Activated naive CD4-positive, alpha-beta T cell treated with anti-CD3 and anti-CD28 coated beads, Interleukin-2, amount 10 ng/mL, durations not matched to agents 7 days and 5 days (primary cell): ENCODE results near the gene TSPOAP1.

Experiments used
- CTCF ChIA-PET: fragments of 350-600 bp; sonication (Branson Sonifier 250); formaldehyde crosslinking; loops from one replicate; lab custom pipeline; 2021; ENCODE audit warnings: antibody characterized with exemption; lab: Charles Lee
- DNase-seq: peaks from one replicate; pipeline ENCODE4 v3.0.0-alpha.2; 2020
- H3K27ac Mint-ChIP-seq: one replicate; pipeline ENCODE4 v1.8.0; 2021; ENCODE audit warnings: mild to moderate bottlenecking, moderate library complexity, mixed read lengths
- H3K27me3 Mint-ChIP-seq: one replicate; pipeline ENCODE4 v1.8.0; 2021; ENCODE audit warnings: mild to moderate bottlenecking, mixed read lengths
- H3K36me3 Mint-ChIP-seq: one replicate; pipeline ENCODE4 v1.8.0; 2021; ENCODE audit warnings: mixed read lengths
- H3K4me1 Mint-ChIP-seq: one replicate; pipeline ENCODE4 v1.8.0; 2021; ENCODE audit warnings: mixed read lengths
- H3K4me3 Mint-ChIP-seq: one replicate; pipeline ENCODE4 v1.8.0; 2021; ENCODE audit warnings: mild to moderate bottlenecking, moderate library complexity, mixed read lengths
- H3K9me3 Mint-ChIP-seq: one replicate; pipeline ENCODE4 v1.8.0; 2021; ENCODE audit warnings: mixed read lengths

TSPOAP1 gene

DNA sequence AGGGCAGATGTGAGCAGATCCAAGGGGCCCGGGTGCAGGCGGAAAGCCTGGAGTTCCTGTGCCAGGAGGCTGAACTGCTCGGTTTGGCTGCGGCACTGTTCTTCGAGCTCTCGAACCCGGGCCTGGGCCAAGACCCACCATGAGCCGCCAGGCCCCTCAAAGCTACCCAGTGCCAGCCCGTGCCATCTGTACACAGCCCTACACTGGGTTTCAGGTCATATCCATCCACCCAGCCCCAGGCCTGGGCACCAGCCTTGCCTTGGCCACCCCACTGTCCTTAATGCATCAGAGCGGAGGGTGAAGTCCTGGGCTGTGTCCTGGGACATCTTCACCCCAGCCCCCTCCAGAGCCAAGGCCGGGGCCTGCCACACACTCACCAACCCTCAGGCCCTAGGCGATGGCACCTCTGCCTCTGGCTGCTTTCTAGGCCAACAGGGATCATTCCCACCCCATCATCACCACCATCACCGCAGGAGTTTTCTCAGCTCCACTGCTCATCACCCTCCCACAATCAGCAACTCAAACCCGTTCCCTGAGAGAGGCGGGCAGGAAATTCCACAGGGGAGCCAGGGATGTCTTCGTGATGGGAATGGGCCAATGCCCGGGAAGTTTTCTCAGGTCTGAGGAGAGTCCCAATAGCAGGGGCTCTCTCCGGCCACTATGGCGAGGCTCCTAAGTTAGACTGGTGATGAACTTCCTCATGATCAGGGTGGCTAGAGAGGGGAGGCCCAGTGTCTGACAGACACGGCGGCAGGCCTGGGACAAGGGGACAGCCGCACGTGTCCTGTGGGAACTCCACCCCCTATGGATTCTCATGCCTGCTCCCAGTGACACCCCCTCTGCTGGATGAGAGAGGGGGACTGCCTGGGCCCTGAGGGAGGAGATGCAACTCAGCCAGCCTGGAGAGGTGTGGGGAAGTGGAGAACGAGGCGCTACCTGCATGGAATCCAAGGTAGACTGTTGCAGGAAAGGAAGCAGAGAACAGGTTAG is 9.1 kb downstream of the TSPOAP1 start:
- H3K9me3 Mint-ChIP-seq = no peaks in the 10 kb centered on the region
- H3K36me3 Mint-ChIP-seq = peaks cover 26% of the 10 kb centered on the region
- peak; percentile 20 for DNase-seq
- CTCF ChIA-PET = interaction anchor here (1.4 to 3.7 kb wide), 4 partner anchors 11 to 97 kb away, joined by 9 to 61 read pairs (median 22); partner anchors contain the start of genes RNF43 and SUPT4H1
- H3K27ac Mint-ChIP-seq = no peak overlapping the region
- peaks cover 13% of the 10 kb centered on the region for H3K4me1 Mint-ChIP-seq
- H3K27me3 Mint-ChIP-seq = peaks cover 4% of the 10 kb centered on the region
- no peak overlapping the region for H3K4me3 Mint-ChIP-seq

DNA sequence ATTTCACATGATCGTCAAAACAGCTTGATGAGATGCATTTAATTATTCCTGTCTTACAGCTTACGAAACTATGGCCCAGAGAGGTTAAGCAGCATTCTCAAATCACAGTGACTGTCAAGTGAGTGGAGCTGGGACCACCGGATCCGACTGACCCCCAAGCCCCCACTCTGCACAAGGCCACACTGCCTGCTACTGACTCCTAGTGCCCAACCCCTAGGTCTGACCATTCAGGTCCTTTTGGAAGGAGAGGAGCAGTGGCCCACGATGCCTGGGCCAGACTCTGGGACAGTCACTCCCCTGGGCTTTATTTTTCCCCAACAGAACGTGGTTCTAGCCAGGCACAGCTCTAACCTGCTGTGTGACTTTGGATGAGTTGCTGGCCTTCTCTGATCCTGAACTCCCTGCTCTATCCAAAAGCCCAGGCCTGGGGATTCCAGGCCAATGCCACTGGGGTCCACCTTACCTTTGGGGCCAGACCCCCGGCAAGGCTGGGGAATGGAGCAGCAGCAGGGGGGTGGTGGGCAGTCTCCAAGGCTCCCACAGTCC is 9.9 kb downstream of the TSPOAP1 start:
- peaks cover 30% of the 10 kb centered on the region for H3K36me3 Mint-ChIP-seq
- peaks cover 13% of the 10 kb centered on the region for H3K4me1 Mint-ChIP-seq
- CTCF ChIA-PET = interaction anchor here (1.3 to 3.7 kb wide), 8 partner anchors 9 to 197 kb away, joined by 3 to 61 read pairs (median 12); partner anchors contain the start of genes RNF43, SUPT4H1 and TSPOAP1
- no peaks in the 10 kb centered on the region for H3K9me3 Mint-ChIP-seq
- peaks cover 4% of the 10 kb centered on the region for H3K27me3 Mint-ChIP-seq
- H3K27ac Mint-ChIP-seq = no peak overlapping the region
- DNase-seq = peak; percentile 19
- H3K4me3 Mint-ChIP-seq = no peak overlapping the region

DNA sequence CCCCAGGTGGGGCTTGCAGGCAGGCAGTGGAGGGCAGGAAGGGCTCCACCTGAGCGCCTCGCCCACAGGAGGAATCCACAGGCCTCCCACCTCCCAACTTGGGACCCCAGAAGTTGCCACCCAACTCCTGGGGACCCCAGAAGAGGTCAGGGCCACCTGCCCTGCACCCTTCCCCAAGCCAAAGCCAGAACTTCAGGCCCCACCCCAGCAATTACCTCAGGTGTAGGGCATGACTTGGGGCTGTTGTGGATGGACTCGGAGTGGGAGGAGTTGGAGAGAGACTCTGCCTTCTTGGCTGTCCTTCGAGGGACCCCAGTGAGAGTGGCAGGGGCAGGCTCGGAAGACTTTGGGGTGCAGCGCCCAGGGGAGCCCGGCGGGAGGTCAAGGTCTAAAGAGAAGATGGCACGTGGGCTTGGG is 10.5 kb downstream of the TSPOAP1 start:
- H3K9me3 Mint-ChIP-seq = no peaks in the 10 kb centered on the region
- peak overlapping the region; percentile 26 for H3K27ac Mint-ChIP-seq
- H3K4me1 Mint-ChIP-seq = peaks cover 13% of the 10 kb centered on the region
- H3K36me3 Mint-ChIP-seq = peaks cover 32% of the 10 kb centered on the region
- no peaks in the 10 kb centered on the region for H3K27me3 Mint-ChIP-seq
- DNase-seq = peak; percentile 19
- no peak overlapping the region for H3K4me3 Mint-ChIP-seq
- CTCF ChIA-PET = interaction anchor here (0.6 to 3.7 kb wide), 36 partner anchors 8 to 1395 kb away, joined by 3 to 61 read pairs (median 7); partner anchors contain the start of genes HSF5, RNF43, SUPT4H1 and TSPOAP1

DNA sequence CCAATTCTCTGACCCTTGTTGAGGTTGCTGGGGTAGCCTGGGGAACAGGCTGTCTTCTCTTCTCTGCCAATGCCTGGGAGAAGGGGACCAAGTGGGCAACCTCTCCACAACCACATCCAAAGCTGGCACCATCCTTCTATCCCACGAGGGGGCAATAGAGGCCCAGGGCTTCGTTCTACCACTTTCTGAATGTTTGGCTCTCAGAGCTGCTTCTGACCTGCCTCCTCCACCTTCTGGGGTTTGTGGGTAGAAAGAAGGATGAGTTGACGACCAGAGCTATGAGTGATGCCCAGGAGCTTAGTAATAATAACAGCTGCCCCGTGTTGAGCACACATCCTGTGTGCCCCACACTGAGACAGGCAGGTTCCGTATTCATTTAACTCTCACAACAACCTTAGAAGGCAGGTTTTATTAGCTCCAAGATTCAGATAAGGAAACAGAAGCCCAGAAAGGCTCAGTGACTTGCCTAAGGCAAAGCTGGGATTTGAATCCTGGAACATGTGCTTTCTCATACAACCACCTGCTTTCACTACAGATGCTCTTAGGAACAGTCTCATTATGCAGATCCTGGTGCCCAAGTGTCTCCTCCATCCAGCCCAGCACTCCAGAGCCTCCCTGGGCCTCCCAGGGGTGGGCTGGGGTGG is 11.1 kb downstream of the TSPOAP1 start:
- CTCF ChIA-PET = interaction anchor here (0.6 to 3.7 kb wide), 37 partner anchors 8 to 1394 kb away, joined by 3 to 61 read pairs (median 6); partner anchors contain the start of genes HSF5, RNF43, SUPT4H1 and TEX14
- no peak overlapping the region for H3K4me3 Mint-ChIP-seq
- DNase-seq = peak; percentile 79

DNA sequence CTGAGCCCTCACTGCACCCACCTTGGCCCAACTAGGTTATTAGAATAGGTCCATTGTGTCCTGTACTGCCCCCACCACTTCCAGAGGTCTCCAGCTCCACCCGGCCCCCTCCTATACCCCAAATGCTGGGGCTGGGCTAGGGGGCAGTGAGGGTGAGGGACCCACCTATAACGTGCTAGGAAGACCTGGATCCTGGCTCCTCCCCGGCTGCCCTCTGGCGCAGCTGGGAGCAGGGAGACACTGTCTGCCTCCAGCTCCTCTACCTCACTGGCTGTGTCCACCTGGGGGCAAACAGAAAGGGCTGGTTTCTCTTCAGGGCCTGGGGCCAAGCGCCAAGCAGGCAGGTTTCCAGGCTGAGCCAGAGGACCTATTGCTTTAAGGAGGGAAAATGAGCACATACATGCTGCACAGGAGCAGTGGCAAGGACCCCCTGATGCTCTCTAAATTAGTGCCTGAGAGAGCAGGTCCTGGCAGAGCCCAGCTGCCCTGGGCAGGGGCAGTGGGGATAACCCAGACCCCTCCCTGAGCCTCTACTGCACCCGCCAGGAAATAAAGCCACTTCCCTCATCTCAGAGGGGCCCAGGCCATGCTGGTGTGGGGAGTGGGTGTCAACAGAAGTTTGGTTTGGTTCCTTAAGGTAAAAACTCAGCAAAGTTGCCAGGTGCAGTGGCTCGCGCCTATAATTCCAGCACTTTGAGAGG is 12.2 kb downstream of the TSPOAP1 start:
- Mint-ChIP-seq H3K27me3 (no peaks in the 10 kb centered on the region), H3K36me3 (peaks cover 27% of the 10 kb centered on the region), H3K4me3 (no peak overlapping the region), H3K9me3 (no peaks in the 10 kb centered on the region), H3K27ac (no peak overlapping the region), H3K4me1 (peaks cover 13% of the 10 kb centered on the region)
- DNase-seq = no peak
- CTCF ChIA-PET = interaction anchor here (0.6 to 3.7 kb wide), 25 partner anchors 8 to 375 kb away, joined by 3 to 61 read pairs (median 8); partner anchors contain the start of genes HSF5, RNF43, SUPT4H1 and TEX14

More for the DNA sequence above, 11.1 kb downstream of the TSPOAP1 start:
- Mint-ChIP-seq H3K27me3 (no peaks in the 10 kb centered on the region), H3K4me1 (peaks cover 13% of the 10 kb centered on the region), H3K27ac (peak overlapping the region; percentile 75), H3K9me3 (no peaks in the 10 kb centered on the region), H3K36me3 (peaks cover 35% of the 10 kb centered on the region)

DNA sequence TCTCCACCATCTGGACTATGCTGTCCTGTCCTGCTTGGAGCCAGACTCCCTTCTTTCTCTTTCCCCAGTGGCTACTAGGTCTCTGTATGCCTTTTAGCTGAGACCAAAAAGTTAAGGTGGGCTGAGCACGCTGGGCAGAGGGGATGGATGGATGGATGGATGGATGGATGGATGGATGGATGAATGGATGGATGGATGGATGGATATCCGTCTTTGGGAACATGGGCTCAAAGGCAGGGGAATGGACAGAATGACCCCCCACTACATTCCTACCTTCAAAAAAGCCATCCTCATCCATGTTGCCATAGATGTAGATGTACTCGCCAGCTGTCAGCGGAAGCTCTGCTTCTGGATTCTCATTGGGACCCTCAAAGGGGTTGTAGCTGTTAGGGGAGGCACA is 12.8 kb downstream of the TSPOAP1 start:
- Mint-ChIP-seq H3K27ac (no peak overlapping the region), H3K27me3 (no peaks in the 10 kb centered on the region), H3K9me3 (no peaks in the 10 kb centered on the region), H3K4me3 (no peak overlapping the region), H3K36me3 (peaks cover 24% of the 10 kb centered on the region), H3K4me1 (peaks cover 13% of the 10 kb centered on the region)
- no peak for DNase-seq
- CTCF ChIA-PET = interaction anchor here (0.8 to 3.7 kb wide), 5 partner anchors 11 to 134 kb away, joined by 3 to 61 read pairs (median 23); partner anchors contain the start of gene RNF43

DNA sequence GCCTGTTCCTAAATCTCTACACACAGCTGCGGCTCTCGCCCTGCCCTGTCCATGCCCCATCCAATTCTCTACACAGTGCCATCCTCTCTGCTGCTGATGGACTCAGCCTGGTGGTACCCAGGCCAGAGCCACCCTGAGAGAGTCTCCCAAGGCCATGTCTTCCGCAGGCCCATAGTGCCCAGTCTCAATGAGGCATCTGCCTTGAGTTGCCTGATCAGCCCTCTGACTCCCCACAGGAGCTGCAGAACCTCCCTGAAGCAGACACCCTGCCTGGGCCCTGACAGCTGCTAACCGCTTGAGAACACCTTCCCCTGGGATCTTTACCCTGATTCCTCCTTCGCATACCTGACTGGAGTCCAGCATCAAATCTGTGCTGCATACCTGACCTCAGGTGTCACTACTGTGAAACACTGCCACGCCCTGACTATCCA is 13.3 kb downstream of the TSPOAP1 start:
- no peaks in the 10 kb centered on the region for H3K27me3 Mint-ChIP-seq
- no peak overlapping the region for H3K4me3 Mint-ChIP-seq
- H3K27ac Mint-ChIP-seq = no peak overlapping the region
- no peaks in the 10 kb centered on the region for H3K9me3 Mint-ChIP-seq
- H3K36me3 Mint-ChIP-seq = peaks cover 24% of the 10 kb centered on the region
- CTCF ChIA-PET = interaction anchor here (0.8 to 3.7 kb wide), 3 partner anchors 10 to 101 kb away, joined by 3 to 61 read pairs (median 23); partner anchors contain the start of gene RNF43
- peaks cover 13% of the 10 kb centered on the region for H3K4me1 Mint-ChIP-seq
- DNase-seq = no peak

DNA sequence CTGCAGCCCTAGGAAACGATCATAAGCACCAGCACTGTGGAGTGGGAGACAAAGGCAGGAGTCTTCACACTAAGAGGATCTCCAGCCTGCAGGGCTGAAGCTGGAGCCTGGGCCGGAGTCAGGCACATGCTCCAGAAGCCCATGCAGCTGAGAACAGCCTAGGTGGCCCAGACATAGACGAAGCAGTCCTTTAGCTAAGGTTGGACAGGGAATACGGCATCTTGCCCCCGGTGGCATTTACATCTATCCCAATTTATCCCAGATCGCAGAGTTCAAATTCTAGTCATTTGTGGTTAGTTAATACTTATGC is 13.9 kb downstream of the TSPOAP1 start:
- CTCF ChIA-PET = no interaction called here
- Mint-ChIP-seq H3K9me3 (no peaks in the 10 kb centered on the region), H3K4me3 (no peak overlapping the region), H3K27me3 (no peaks in the 10 kb centered on the region), H3K4me1 (peaks cover 13% of the 10 kb centered on the region), H3K36me3 (peaks cover 20% of the 10 kb centered on the region), H3K27ac (no peak overlapping the region)
- DNase-seq = no peak

DNA sequence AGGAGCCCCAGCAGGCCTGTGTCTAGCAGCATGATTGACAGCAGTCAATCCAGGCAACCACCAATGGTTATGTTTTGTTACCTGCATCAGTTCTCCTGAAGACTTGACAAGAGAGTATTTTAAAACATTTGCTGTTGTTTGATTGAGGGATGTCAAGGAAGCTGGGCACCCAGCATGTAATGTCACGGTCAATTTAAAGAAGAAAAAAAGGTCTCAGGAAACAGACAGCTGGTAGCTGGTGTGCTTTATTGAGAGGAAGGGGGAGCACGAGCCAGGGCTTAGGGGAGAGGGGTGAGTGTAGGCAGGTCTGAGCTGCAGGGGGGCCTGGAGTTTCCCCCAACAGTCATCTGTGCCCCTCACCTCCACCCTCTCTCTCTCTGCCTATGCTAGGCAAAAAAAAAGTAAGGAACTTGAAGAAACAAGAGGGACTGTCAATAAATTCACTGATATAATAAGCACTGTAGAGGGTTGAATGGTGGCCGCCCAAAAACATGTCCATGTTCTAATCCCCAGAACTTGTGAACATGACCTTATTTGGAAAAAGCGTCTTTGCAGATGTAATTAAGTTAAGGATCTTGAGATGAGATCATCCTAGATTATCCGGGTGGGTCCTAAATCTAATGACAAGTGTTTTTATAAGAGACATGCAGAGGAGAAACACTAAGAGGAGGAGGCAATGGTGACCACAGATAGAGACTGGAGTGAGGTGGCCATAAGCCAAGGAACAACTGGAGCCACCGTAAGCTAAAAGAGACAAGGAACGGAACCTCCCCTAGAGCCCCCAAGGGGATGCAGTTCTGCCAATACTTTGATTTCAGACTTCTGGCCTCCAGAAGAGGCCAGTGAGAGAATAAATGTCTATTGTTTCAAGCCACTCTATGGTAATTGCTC is 14.5 kb downstream of the TSPOAP1 start:
- DNase-seq = no peak
- Mint-ChIP-seq H3K4me3 (no peak overlapping the region), H3K27ac (no peak overlapping the region), H3K36me3 (peaks cover 23% of the 10 kb centered on the region), H3K27me3 (no peaks in the 10 kb centered on the region), H3K9me3 (no peaks in the 10 kb centered on the region), H3K4me1 (peaks cover 13% of the 10 kb centered on the region)
- CTCF ChIA-PET = interaction anchor here (2.4 kb wide), 1 partner anchor 12 kb away, joined by 7 read pairs; no protein-coding TSS in a partner anchor

DNA sequence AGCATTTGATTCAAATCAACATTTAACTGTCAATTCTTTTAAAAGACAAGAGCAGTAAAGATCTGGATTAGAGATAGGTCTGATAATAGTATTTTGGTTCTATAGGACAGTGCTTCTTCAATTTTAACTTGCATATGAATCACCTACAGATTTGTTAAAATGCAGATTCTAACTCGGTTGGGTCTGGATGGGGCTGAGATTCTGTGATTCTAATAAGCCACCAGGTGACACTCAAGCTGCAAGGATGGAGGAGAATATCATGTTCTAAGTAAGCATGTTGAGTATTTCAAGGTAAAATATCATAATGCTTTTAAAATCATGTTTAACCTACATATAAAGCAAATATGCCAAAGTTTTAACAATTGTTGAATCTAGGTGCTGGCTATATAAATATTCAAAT is 15.8 kb downstream of the TSPOAP1 start:
- peaks cover 7% of the 10 kb centered on the region for H3K4me1 Mint-ChIP-seq
- CTCF ChIA-PET = interaction anchor here (1.0 to 2.4 kb wide), 2 partner anchors 13 to 150 kb away, joined by 3 to 7 read pairs; no protein-coding TSS in a partner anchor
- H3K9me3 Mint-ChIP-seq = no peaks in the 10 kb centered on the region
- no peak for DNase-seq
- no peaks in the 10 kb centered on the region for H3K27me3 Mint-ChIP-seq
- no peak overlapping the region for H3K4me3 Mint-ChIP-seq
- H3K27ac Mint-ChIP-seq = no peak overlapping the region
- peaks cover 23% of the 10 kb centered on the region for H3K36me3 Mint-ChIP-seq

DNA sequence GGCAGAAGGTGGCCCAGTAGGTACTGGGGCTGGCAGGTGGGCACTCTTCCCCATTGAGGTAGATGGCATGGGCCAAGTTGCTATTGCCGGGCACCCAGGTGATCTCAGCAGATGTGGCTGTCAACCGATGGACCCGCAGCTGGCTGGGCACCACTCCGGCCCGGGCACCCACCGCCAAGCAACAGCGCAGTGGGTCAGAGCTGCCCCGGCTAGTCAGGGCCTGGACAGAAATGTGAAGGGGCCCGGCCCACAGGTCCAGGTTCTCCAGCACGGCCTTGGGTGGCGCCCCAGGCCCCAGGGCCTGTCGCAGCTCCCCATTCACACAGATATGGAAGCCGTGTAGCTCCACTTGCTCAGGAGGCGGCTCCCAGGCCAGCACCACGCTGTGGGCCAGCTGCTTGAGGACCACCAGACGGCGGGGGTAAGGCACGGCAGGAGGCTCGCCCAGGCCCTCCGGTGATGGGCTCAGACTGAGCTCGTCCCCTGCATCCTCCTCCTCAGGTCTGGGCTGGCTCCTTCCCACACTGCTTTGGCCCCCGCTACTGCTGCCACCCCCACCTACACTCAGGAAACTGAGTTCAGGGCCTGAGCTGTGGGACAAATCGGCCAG is 16.5 kb downstream of the TSPOAP1 start:
- H3K36me3 Mint-ChIP-seq = peaks cover 27% of the 10 kb centered on the region
- H3K4me3 Mint-ChIP-seq = no peak overlapping the region
- no peaks in the 10 kb centered on the region for H3K9me3 Mint-ChIP-seq
- DNase-seq = no peak
- no peaks in the 10 kb centered on the region for H3K27me3 Mint-ChIP-seq
- CTCF ChIA-PET = interaction anchor here (0.9 to 2.4 kb wide), 3 partner anchors 14 to 151 kb away, joined by 3 to 7 read pairs (median 3); no protein-coding TSS in a partner anchor
- no peaks in the 10 kb centered on the region for H3K4me1 Mint-ChIP-seq
- no peak overlapping the region for H3K27ac Mint-ChIP-seq

DNA sequence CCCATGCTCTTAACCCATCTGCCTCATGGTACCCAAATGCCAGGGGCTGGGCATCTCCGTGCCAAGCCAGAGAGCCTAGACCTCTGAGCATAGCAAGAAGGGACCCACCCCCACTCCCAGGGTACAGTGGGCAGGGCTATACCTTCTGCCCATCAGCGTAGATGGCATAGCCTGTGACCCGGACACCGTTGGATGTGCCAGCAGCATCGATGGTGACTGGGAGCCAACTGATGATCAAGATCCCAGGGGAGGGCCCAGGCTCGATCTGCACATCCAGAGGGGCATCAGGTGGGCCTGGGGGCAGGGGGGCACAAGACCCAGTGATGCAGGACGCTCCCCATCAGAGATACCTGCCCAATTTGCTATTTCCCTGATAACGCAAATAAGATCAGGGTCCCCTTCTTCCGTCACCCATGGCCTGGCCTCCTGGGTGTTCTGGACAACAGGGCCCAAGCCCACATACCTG is 17.1 kb downstream of the TSPOAP1 start:
- H3K36me3 Mint-ChIP-seq = peaks cover 30% of the 10 kb centered on the region
- no peak overlapping the region for H3K4me3 Mint-ChIP-seq
- no peaks in the 10 kb centered on the region for H3K9me3 Mint-ChIP-seq
- no peaks in the 10 kb centered on the region for H3K27me3 Mint-ChIP-seq
- no peaks in the 10 kb centered on the region for H3K4me1 Mint-ChIP-seq
- no peak for DNase-seq
- H3K27ac Mint-ChIP-seq = no peak overlapping the region
- CTCF ChIA-PET = interaction anchor here (0.9 kb wide), 1 partner anchor 35 kb away, joined by 3 read pairs; no protein-coding TSS in a partner anchor
